Gastrocnemius medialis (tissue), 4 donors: ENCODE data around the gene P2RY2.

Experiments
- POLR2A ChIP-seq, 2 donors: fragments of 450-650 bp; IDR thresholded peaks; one replicate each; pipeline ENCODE4 v1.6.1; 2017; ENCODE audit warnings: antibody characterized with exemption in 2 of 2, mild to moderate bottlenecking in 2 of 2, moderate library complexity in 2 of 2
- TF ChIP-seq, protein P1 (sequence below), 5 experiments: fragments of 450-650 bp in 3 of 5; fragments of 200-600 bp in 2 of 5; sonication (generic) in 2 of 5; IDR thresholded peaks in 4 of 5; conservative IDR thresholded peaks in 1 of 5; 1 replicate in 4 of 5; 2 replicates in 1 of 5; pipeline ENCODE4 v1.5.1; 2016 to 2019; ENCODE audit warnings: antibody characterized with exemption in 5 of 5, mild to moderate bottlenecking in 3 of 5, moderate library complexity in 3 of 5

DNA sequence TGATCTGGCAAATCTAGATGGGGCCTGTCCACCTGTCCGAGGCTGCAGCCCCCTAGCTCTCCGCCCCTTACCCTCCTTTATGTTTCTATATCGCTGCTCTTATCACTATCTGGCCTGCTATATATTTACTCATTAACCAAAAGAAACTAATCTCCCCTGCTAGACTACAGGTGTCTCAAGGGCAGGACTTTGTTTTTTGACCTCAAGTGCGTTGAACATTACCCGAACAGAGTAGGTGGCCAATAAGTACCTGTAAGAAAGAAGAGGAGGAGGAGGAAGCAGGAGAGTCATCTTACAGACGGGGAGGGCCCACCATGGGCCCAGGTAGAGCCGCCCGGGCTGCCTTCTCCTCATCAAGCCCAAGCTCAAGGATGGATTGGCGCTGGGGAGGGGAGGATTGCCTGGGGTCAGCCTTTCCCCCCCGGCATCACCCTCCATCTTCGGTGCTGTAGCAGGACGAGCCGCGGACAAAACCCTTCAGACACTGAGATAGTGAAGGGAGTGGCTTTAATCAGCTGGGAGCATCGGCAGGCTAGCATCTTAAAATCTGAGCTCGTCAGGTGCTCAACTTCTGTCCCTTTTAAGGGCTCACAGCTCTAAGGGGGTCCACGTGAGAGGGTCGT, 52.9 kb downstream of the P2RY2 start:
- TF ChIP-seq, protein P1, sequence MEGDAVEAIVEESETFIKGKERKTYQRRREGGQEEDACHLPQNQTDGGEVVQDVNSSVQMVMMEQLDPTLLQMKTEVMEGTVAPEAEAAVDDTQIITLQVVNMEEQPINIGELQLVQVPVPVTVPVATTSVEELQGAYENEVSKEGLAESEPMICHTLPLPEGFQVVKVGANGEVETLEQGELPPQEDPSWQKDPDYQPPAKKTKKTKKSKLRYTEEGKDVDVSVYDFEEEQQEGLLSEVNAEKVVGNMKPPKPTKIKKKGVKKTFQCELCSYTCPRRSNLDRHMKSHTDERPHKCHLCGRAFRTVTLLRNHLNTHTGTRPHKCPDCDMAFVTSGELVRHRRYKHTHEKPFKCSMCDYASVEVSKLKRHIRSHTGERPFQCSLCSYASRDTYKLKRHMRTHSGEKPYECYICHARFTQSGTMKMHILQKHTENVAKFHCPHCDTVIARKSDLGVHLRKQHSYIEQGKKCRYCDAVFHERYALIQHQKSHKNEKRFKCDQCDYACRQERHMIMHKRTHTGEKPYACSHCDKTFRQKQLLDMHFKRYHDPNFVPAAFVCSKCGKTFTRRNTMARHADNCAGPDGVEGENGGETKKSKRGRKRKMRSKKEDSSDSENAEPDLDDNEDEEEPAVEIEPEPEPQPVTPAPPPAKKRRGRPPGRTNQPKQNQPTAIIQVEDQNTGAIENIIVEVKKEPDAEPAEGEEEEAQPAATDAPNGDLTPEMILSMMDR (IDR thresholded peaks at IDR 0.05 in 4 of 5, conservative IDR thresholded peaks at IDR 0.05 in 1 of 5), result no peak
- TF ChIP-seq POLR2A (IDR thresholded peaks at IDR 0.05), result no peak
